ENCODE measurements around the gene TMX3.

DNA sequence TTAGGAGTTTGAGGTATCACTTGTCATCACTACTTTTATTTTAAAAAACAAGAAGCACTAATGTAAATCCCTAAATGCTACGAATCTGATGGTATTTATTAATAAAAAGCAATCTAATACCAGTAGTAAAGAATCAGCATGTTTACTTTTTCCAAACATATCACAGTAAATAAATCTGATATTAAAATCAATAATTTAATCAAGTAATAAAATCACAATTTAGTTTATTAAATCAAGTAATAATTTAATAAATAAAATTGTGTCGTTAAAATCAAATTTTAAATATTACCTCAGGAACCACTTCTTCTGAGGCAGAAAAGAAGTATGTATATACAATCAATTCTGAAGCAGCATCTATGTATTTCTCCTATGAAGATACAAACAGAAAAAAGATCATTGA is 18.0 kb downstream of the TMX3 start:
- no peak for TF ChIP-seq GATA2 (IDR thresholded peaks at IDR 0.05; ENCODE audit: low read depth, low read length)
- TF ChIP-seq GATA3 (IDR thresholded peaks at IDR 0.05; ENCODE audit: low read depth, low read length) = no peak
